K562 (cell line): Measurements from ENCODE around the gene SLC25A28. TPM values are rescaled to one million over a fixed set of nuclear protein-coding genes. Genes with fewer than 3 reads are reported as not detected.
A peak's percentile ranks its signal among the peaks of the same experiment; 100 is the strongest.

ENCODE experiments used
- ARID1B ChIP-seq: fragments of 450-650 bp; IDR thresholded peaks from 2 replicates; pipeline ENCODE4 v1.6.1; 2016; ENCODE audit warnings: antibody characterized with exemption, mild to moderate bottlenecking, inconsistent platforms
- C11orf30 ChIP-seq: fragments of 450-650 bp; IDR thresholded peaks from 2 replicates; pipeline ENCODE4 v1.6.1; 2016; ENCODE audit warnings: low read depth, mild to moderate bottlenecking
- CCAR2 ChIP-seq: fragments of 200-400 bp; formaldehyde crosslinking; IDR thresholded peaks from 2 replicates; pipeline ENCODE4 v1.6.1; 2017; ENCODE audit warnings: mild to moderate bottlenecking, low read depth, low read length
- DPF2 ChIP-seq: fragments of 450-650 bp; IDR thresholded peaks from 2 replicates; pipeline ENCODE4 v1.6.1; 2016
- EZH2 ChIP-seq: IDR thresholded peaks from 2 replicates; pipeline ENCODE4 v1.6.1; 2012; ENCODE audit warnings: low read depth, mild to moderate bottlenecking, inconsistent platforms, low read length, borderline replicate concordance
- GABPB2 ChIP-seq: fragments of 250-450 bp; sonication (Bioruptor Pico); conservative IDR thresholded peaks from 2 replicates; pipeline ENCODE4 v1.5.1; 2021; ENCODE audit warnings: mild to moderate bottlenecking
- HNRNPUL1 ChIP-seq: fragments of 200-400 bp; formaldehyde crosslinking; IDR thresholded peaks from 2 replicates; pipeline ENCODE4 v1.6.1; 2017; ENCODE audit warnings: low read length
- MBD2 ChIP-seq: sonication (generic); IDR thresholded peaks from 2 replicates; pipeline ENCODE4 v1.6.1; 2016; ENCODE audit warnings: low read depth, borderline replicate concordance
- NCOA1 ChIP-seq: fragments of 450-650 bp; IDR thresholded peaks from 2 replicates; pipeline ENCODE4 v1.6.1; 2016; ENCODE audit warnings: low read depth
- POLR2B ChIP-seq: fragments of 450-650 bp; IDR thresholded peaks from 2 replicates; pipeline ENCODE4 v1.6.1; 2018; ENCODE audit warnings: low read depth; ENCODE audit not compliant: partially characterized antibody
- RFX7 ChIP-seq: fragments of 250-450 bp; sonication (Bioruptor Pico); IDR thresholded peaks from 2 replicates; pipeline ENCODE4 v1.5.1; 2021; ENCODE audit warnings: mild to moderate bottlenecking
- TAF9B ChIP-seq: fragments of 450-650 bp; IDR thresholded peaks from 2 replicates; pipeline ENCODE4 v1.6.1; 2018; ENCODE audit warnings: mild to moderate bottlenecking; ENCODE audit not compliant: partially characterized antibody
- VEZF1 ChIP-seq: fragments of 200-800 bp; sonication (Bioruptor generic); IDR thresholded peaks from 2 replicates; pipeline ENCODE4 v1.6.1; 2017; ENCODE audit warnings: missing genetic modification characterization, missing compliant biosample characterization
- ZNF174 ChIP-seq: fragments of 250-450 bp; sonication (Bioruptor Pico); IDR thresholded peaks from 2 replicates; pipeline ENCODE4 v1.4.0; 2020; ENCODE audit warnings: mild to moderate bottlenecking
- ZNF592 ChIP-seq: fragments of 450-650 bp; IDR thresholded peaks from 2 replicates; pipeline ENCODE4 v1.6.1; 2017; ENCODE audit warnings: antibody characterized with exemption, mild to moderate bottlenecking
- polyA plus RNA-seq, 8 experiments: library from polyadenylated mRNA; depleted of rRNA in 4 of 8; stranded (reverse) in 5 of 8; unstranded in 3 of 8; fragments of >200 nt; fragmentation: Nextera tagmentation in 2 of 8; fragmentation: Illumina TruSeq in 1 of 8; extraction: Ambion mirVana in 2 of 8; extraction: Trizol in 1 of 8; gene quantifications; 2 replicates each; pipeline versions ENCODE4 v1.2.1 to v1.2.3, GENCODE V29; 2011 to 2014; ENCODE audit warnings: inconsistent platforms in 1 of 8, missing spikeins in 1 of 8
- total RNA-seq, 7 experiments: library from RNA; depleted of rRNA in 6 of 7; stranded (reverse); fragments of >200 nt in 6 of 7; fragmentation: Illumina TruSeq in 2 of 7; extraction: Trizol in 2 of 7; gene quantifications; 2 replicates each; pipeline versions ENCODE4 v1.2.1 to v1.2.3, GENCODE V29; 2011 to 2021; ENCODE audit warnings: low replicate concordance in 1 of 7
- TF ChIP-seq, protein P1 (sequence below): fragments of 450-650 bp; formaldehyde crosslinking; IDR thresholded peaks from 2 replicates; pipeline ENCODE4 v1.4.0; 2020; ENCODE audit warnings: mild to moderate bottlenecking, mixed read lengths
- TF ChIP-seq, protein P2 (sequence below): fragments of 450-650 bp; IDR thresholded peaks from one replicate; pipeline ENCODE4 v1.6.1; 2018; ENCODE audit warnings: mild to moderate bottlenecking, moderate library complexity; ENCODE audit not compliant: partially characterized antibody
- TF ChIP-seq, protein P3 (sequence below), 2 experiments: fragments of 250-450 bp in 1 of 2; fragments of 450-650 bp in 1 of 2; sonication (Bioruptor Pico) in 1 of 2; IDR thresholded peaks; 2 replicates each; pipeline versions ENCODE4 v1.6.1 to v1.8.0; 2016 to 2021; ENCODE audit warnings: mild to moderate bottlenecking in 2 of 2, moderate library complexity in 2 of 2, missing compliant biosample characterization in 1 of 2, missing genetic modification characterization in 1 of 2

SLC25A28 gene
- total and polyA plus RNA-seq, 9 of the 15 experiments (the other 6 are each of a cell fraction or from before 2014, with no cell fraction given), result 6.2 to 32.3 (median 18.8) TPM

GRCh38 chr10:99658622-99659030, 38.4 kb upstream of the SLC25A28 start (continued):
- TF ChIP-seq, protein P1, sequence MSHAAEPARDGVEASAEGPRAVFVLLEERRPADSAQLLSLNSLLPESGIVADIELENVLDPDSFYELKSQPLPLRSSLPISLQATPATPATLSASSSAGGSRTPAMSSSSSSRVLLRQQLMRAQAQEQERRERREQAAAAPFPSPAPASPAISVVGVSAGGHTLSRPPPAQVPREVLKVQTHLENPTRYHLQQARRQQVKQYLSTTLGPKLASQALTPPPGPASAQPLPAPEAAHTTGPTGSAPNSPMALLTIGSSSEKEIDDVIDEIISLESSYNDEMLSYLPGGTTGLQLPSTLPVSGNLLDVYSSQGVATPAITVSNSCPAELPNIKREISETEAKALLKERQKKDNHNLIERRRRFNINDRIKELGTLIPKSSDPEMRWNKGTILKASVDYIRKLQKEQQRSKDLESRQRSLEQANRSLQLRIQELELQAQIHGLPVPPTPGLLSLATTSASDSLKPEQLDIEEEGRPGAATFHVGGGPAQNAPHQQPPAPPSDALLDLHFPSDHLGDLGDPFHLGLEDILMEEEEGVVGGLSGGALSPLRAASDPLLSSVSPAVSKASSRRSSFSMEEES (CRISPR knock-in tag), result no peak
- TF ChIP-seq, protein P2, sequence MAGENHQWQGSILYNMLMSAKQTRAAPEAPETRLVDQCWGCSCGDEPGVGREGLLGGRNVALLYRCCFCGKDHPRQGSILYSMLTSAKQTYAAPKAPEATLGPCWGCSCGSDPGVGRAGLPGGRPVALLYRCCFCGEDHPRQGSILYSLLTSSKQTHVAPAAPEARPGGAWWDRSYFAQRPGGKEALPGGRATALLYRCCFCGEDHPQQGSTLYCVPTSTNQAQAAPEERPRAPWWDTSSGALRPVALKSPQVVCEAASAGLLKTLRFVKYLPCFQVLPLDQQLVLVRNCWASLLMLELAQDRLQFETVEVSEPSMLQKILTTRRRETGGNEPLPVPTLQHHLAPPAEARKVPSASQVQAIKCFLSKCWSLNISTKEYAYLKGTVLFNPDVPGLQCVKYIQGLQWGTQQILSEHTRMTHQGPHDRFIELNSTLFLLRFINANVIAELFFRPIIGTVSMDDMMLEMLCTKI, result no peak
- TF ChIP-seq RFX7 (CRISPR knock-in tag) (no peak), VEZF1 (CRISPR knock-in tag) (no peak), HNRNPUL1 (no peak), MBD2 (no peak), C11orf30 (peak; percentile 55), NCOA1 (peak; percentile 51; the same call in 1 of the 2 replicates), ARID1B (peak; percentile 50), POLR2B (peak; percentile 6), TAF9B (peak; percentile 41), GABPB2 (CRISPR knock-in tag) (no peak), ZNF592 (0 out of 2 replicates have a peak, but pooled peaks have one; percentile 51), CCAR2 (no peak), ZNF174 (CRISPR knock-in tag) (no peak), EZH2 (no peak), DPF2 (peak; percentile 59; the same call in 1 of the 2 replicates)
- TF ChIP-seq, protein P3, sequence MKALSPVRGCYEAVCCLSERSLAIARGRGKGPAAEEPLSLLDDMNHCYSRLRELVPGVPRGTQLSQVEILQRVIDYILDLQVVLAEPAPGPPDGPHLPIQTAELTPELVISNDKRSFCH (CRISPR knock-in tag; IDR thresholded peaks at IDR 0.05), result no peak
- TF ChIP-seq, protein P3 (tag; IDR thresholded peaks at IDR 0.05), result 0 out of 2 replicates have a peak, but pooled peaks have one; percentile 22
